ENCODE results near the gene UBAC2. TPM values are rescaled to one million over a fixed set of nuclear protein-coding genes. Genes with fewer than 3 reads are reported as not detected.
"Not testable (repeated sequence)": the region's sequence is repeated elsewhere in the genome, so short reads cannot be mapped to it uniquely, and the experiment has no call there.

UBAC2 gene
- total RNA-seq, 1 experiment from 2014 or later: 80.3 TPM

DNA sequence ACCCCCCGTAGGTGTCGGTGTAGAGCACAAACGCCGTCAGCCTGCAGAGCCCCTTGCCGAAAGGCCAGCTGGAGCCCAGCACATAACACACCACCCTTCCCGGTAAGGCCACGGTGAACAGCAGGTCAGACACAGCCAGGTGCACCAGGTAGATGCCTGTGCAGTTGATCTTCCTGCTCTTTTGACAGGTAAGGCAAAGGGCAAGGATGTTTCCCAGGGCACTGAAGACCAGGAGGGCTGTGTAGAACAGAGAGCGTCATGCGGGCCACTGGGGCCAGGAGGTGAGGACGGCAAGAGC, 208.0 kb downstream of the UBAC2 start:
- no peak overlapping the region for H2AFZ ChIP-seq
- H3K27me3 ChIP-seq (ENCODE audit: insufficient read depth, low read depth): peaks cover 61% of the 10 kb centered on the region
- no peak overlapping the region for H3K4me2 ChIP-seq
- H3F3A ChIP-seq (ENCODE audit: insufficient read depth, low read depth): no peaks in the 10 kb centered on the region
- H3K36me3 ChIP-seq (ENCODE audit: low read depth): no peaks in the 10 kb centered on the region
- peaks cover 2% of the 10 kb centered on the region for H3K4me1 ChIP-seq (replicated peaks; ENCODE audit: insufficient read depth)
- no peak overlapping the region for H3K4me3 ChIP-seq
- BruUV-seq (replicated peaks): no TSS peak
- intact Hi-C loops (cut with micrococcal nuclease; ENCODE audit: unreplicated experiment): no loop called here
- no peaks in the 10 kb centered on the region for H3K9me3 ChIP-seq (ENCODE audit: insufficient read depth, low read depth)
- H3K9me2 ChIP-seq (ENCODE audit: insufficient read depth): no peaks in the 10 kb centered on the region
- no peak for DNase-seq
- POLR2A ChIA-PET (ENCODE audit: unreplicated experiment): no interaction called here
- no peaks in the 10 kb centered on the region for H4K20me1 ChIP-seq (ENCODE audit: insufficient read depth)
- CTCF ChIA-PET: no interaction called here
- TF ChIP-seq, protein P1, sequence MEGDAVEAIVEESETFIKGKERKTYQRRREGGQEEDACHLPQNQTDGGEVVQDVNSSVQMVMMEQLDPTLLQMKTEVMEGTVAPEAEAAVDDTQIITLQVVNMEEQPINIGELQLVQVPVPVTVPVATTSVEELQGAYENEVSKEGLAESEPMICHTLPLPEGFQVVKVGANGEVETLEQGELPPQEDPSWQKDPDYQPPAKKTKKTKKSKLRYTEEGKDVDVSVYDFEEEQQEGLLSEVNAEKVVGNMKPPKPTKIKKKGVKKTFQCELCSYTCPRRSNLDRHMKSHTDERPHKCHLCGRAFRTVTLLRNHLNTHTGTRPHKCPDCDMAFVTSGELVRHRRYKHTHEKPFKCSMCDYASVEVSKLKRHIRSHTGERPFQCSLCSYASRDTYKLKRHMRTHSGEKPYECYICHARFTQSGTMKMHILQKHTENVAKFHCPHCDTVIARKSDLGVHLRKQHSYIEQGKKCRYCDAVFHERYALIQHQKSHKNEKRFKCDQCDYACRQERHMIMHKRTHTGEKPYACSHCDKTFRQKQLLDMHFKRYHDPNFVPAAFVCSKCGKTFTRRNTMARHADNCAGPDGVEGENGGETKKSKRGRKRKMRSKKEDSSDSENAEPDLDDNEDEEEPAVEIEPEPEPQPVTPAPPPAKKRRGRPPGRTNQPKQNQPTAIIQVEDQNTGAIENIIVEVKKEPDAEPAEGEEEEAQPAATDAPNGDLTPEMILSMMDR (conservative IDR thresholded peaks at IDR 0.05): no peak
- TF ChIP-seq EZH2 (IDR thresholded peaks at IDR 0.05; ENCODE audit: low read depth): no peak
- no peaks in the 10 kb centered on the region for H3K79me2 ChIP-seq (ENCODE audit: low read depth)
- no peak overlapping the region for H3K27ac ChIP-seq

- BruUV-seq (replicated peaks); CTCF ChIA-PET; intact Hi-C loops (cut with micrococcal nuclease; ENCODE audit: unreplicated experiment); H3K9me3 ChIP-seq (ENCODE audit: insufficient read depth, low read depth); H3K9me2 ChIP-seq (ENCODE audit: insufficient read depth); H3K4me2 ChIP-seq; H3F3A ChIP-seq (ENCODE audit: insufficient read depth, low read depth); H3K4me1 ChIP-seq (replicated peaks; ENCODE audit: insufficient read depth); H3K79me2 ChIP-seq (ENCODE audit: low read depth); H2AFZ ChIP-seq; DNase-seq; H3K36me3 ChIP-seq (ENCODE audit: low read depth); H3K4me3 ChIP-seq; H4K20me1 ChIP-seq (ENCODE audit: insufficient read depth); H3K27ac ChIP-seq; POLR2A ChIA-PET (ENCODE audit: unreplicated experiment): not testable (repeated sequence)
- peaks cover 61% of the 10 kb centered on the region for H3K27me3 ChIP-seq (ENCODE audit: insufficient read depth, low read depth)
These were observed 208.9 kb downstream of the UBAC2 start for GRCh38 chr13:99409461-99410083.

GRCh38 chr13:99410646-99411475, 210.2 kb downstream of the UBAC2 start:
- H4K20me1 ChIP-seq (ENCODE audit: insufficient read depth); CTCF ChIA-PET; H3K9me2 ChIP-seq (ENCODE audit: insufficient read depth); H3K27ac ChIP-seq; BruUV-seq (replicated peaks); H3K79me2 ChIP-seq (ENCODE audit: low read depth); H3K36me3 ChIP-seq (ENCODE audit: low read depth); H3K4me1 ChIP-seq (replicated peaks; ENCODE audit: insufficient read depth); DNase-seq; H3K4me3 ChIP-seq; intact Hi-C loops (cut with micrococcal nuclease; ENCODE audit: unreplicated experiment); H3K4me2 ChIP-seq; POLR2A ChIA-PET (ENCODE audit: unreplicated experiment); H2AFZ ChIP-seq; H3F3A ChIP-seq (ENCODE audit: insufficient read depth, low read depth); H3K9me3 ChIP-seq (ENCODE audit: insufficient read depth, low read depth): not testable (repeated sequence)
- H3K27me3 ChIP-seq (ENCODE audit: insufficient read depth, low read depth): peaks cover 60% of the 10 kb centered on the region

GRCh38 chr13:99412856-99413255, 212.2 kb downstream of the UBAC2 start:
- H3K4me3 ChIP-seq: no peak overlapping the region
- no peaks in the 10 kb centered on the region for H3K4me1 ChIP-seq (replicated peaks; ENCODE audit: insufficient read depth)
- CTCF ChIA-PET: no interaction called here
- POLR2A ChIA-PET (ENCODE audit: unreplicated experiment): no interaction called here
- no peaks in the 10 kb centered on the region for H3K9me2 ChIP-seq (ENCODE audit: insufficient read depth)
- no peak overlapping the region for H3K27ac ChIP-seq
- no peak for DNase-seq
- H3K4me2 ChIP-seq: no peak overlapping the region
- intact Hi-C loops (cut with micrococcal nuclease; ENCODE audit: unreplicated experiment): no loop called here
- no peaks in the 10 kb centered on the region for H3K79me2 ChIP-seq (ENCODE audit: low read depth)
- H3K27me3 ChIP-seq (ENCODE audit: insufficient read depth, low read depth): peaks cover 59% of the 10 kb centered on the region
- no peaks in the 10 kb centered on the region for H3F3A ChIP-seq (ENCODE audit: insufficient read depth, low read depth)
- BruUV-seq (replicated peaks): no TSS peak
- H2AFZ ChIP-seq: no peak overlapping the region
- no peaks in the 10 kb centered on the region for H4K20me1 ChIP-seq (ENCODE audit: insufficient read depth)
- no peaks in the 10 kb centered on the region for H3K9me3 ChIP-seq (ENCODE audit: insufficient read depth, low read depth)
- H3K36me3 ChIP-seq (ENCODE audit: low read depth): no peaks in the 10 kb centered on the region
- TF ChIP-seq EZH2 (IDR thresholded peaks at IDR 0.05; ENCODE audit: low read depth): no peak
- TF ChIP-seq, protein P1 (conservative IDR thresholded peaks at IDR 0.05): no peak

All from PC-9 (cell line).